GM12878 (cell line): ENCODE results near the gene ESYT3.

ENCODE experiments used
- BHLHE40 ChIP-seq, 2 experiments: fragments of 450-650 bp in 1 of 2; IDR thresholded peaks; 2 replicates each; pipeline ENCODE4 v1.6.1; 2011 to 2017; ENCODE audit warnings: low read depth in 2 of 2, borderline replicate concordance in 1 of 2, improper control_type of control experiment in 1 of 2, low read length in 1 of 2, mild to moderate bottlenecking in 1 of 2
- CREB1 ChIP-seq: IDR thresholded peaks from 2 replicates; pipeline ENCODE4 v1.6.1; 2012; ENCODE audit warnings: low read depth, mild to moderate bottlenecking, inconsistent platforms
- CTCF ChIP-seq, 3 experiments: IDR thresholded peaks in 2 of 3; conservative IDR thresholded peaks in 1 of 3; 2 replicates each; pipeline ENCODE4 v1.5.1; 2011; ENCODE audit warnings: low read depth in 3 of 3, low read length in 3 of 3, mild to moderate bottlenecking in 3 of 3, control low read depth in 2 of 3, moderate library complexity in 2 of 3, inconsistent platforms in 1 of 3, mixed read lengths in 1 of 3; ENCODE audit not compliant: control insufficient read depth in 2 of 3, insufficient read depth in 1 of 3; ENCODE audit errors: extremely low read depth in 1 of 3
- ETV6 ChIP-seq, 2 experiments: fragments of 450-650 bp in 1 of 2; IDR thresholded peaks in 1 of 2; conservative IDR thresholded peaks in 1 of 2; 2 replicates each; pipeline ENCODE4 v1.6.1; 2014; ENCODE audit warnings: antibody characterized with exemption in 1 of 2, borderline replicate concordance in 1 of 2, low read depth in 1 of 2, mild to moderate bottlenecking in 1 of 2, moderate library complexity in 1 of 2
- GABPA ChIP-seq: IDR thresholded peaks from 2 replicates; pipeline ENCODE4 v1.6.1; 2014; ENCODE audit warnings: antibody characterized with exemption, low read depth, mild to moderate bottlenecking, inconsistent platforms
- JUND ChIP-seq: IDR thresholded peaks from 2 replicates; pipeline ENCODE4 v1.6.1; 2012; ENCODE audit warnings: low read depth, mild to moderate bottlenecking, low read length, improper control_type of control experiment, moderate library complexity
- KDM1A ChIP-seq: fragments of 200-600 bp; sonication (generic); IDR thresholded peaks from 2 replicates; pipeline ENCODE4 v1.6.1; 2016; ENCODE audit warnings: borderline replicate concordance
- MAX ChIP-seq: IDR thresholded peaks from 2 replicates; pipeline ENCODE4 v1.6.1; 2012; ENCODE audit warnings: low read depth, low read length, improper control_type of control experiment
- POLR2A ChIP-seq: IDR thresholded peaks from 2 replicates; pipeline ENCODE4 v1.6.1; 2011; ENCODE audit warnings: low read depth, mild to moderate bottlenecking, low read length
- TCF12 ChIP-seq: IDR thresholded peaks from 2 replicates; pipeline ENCODE4 v1.6.1; 2011; ENCODE audit warnings: low read depth, mild to moderate bottlenecking, low read length
- ZBTB40 ChIP-seq: fragments of 450-650 bp; IDR thresholded peaks from 2 replicates; pipeline ENCODE4 v1.6.1; 2016; ENCODE audit warnings: mild to moderate bottlenecking, moderate library complexity, borderline replicate concordance
- ZZZ3 ChIP-seq: IDR thresholded peaks from 2 replicates; pipeline ENCODE4 v1.6.1; 2011; ENCODE audit warnings: low read depth; ENCODE audit not compliant: control insufficient read depth, insufficient read length

- TF ChIP-seq CTCF (IDR thresholded peaks at IDR 0.05 in 2 of 3, conservative IDR thresholded peaks at IDR 0.05 in 1 of 3; ENCODE audit: control insufficient read depth in 2 of 3, extremely low read depth in 1 of 3, insufficient read depth in 1 of 3, low read depth in 3 of 3, low read length in 3 of 3) (no peak), MAX (no peak), GABPA (no peak), CREB1 (no peak), POLR2A (no peak), ETV6 (conservative IDR thresholded peaks at IDR 0.05 in 1 of 2, IDR thresholded peaks at IDR 0.05 in 1 of 2; ENCODE audit: borderline replicate concordance in 1 of 2, low read depth in 1 of 2) (no peak), ZBTB40 (no peak), BHLHE40 (IDR thresholded peaks at IDR 0.05; ENCODE audit: borderline replicate concordance in 1 of 2, low read depth in 2 of 2, low read length in 1 of 2) (no peak), KDM1A (no peak), ZZZ3 (no peak), TCF12 (no peak), JUND (no peak)
These were observed 43.9 kb upstream of the ESYT3 start for GRCh38 chr3:138390582-138390932.
